Kidney tubule cell (primary cell): Measurements from ENCODE around the gene ABHD17B.
"Not testable (repeated sequence)": the region's sequence is repeated elsewhere in the genome, so short reads cannot be mapped to it uniquely, and the experiment has no call there.

Experiments used
- DNase-seq: peaks from one replicate; pipeline ENCODE4 v3.0.0-alpha.2; 2018; ENCODE audit warnings: low spot score

ABHD17B gene

DNA sequence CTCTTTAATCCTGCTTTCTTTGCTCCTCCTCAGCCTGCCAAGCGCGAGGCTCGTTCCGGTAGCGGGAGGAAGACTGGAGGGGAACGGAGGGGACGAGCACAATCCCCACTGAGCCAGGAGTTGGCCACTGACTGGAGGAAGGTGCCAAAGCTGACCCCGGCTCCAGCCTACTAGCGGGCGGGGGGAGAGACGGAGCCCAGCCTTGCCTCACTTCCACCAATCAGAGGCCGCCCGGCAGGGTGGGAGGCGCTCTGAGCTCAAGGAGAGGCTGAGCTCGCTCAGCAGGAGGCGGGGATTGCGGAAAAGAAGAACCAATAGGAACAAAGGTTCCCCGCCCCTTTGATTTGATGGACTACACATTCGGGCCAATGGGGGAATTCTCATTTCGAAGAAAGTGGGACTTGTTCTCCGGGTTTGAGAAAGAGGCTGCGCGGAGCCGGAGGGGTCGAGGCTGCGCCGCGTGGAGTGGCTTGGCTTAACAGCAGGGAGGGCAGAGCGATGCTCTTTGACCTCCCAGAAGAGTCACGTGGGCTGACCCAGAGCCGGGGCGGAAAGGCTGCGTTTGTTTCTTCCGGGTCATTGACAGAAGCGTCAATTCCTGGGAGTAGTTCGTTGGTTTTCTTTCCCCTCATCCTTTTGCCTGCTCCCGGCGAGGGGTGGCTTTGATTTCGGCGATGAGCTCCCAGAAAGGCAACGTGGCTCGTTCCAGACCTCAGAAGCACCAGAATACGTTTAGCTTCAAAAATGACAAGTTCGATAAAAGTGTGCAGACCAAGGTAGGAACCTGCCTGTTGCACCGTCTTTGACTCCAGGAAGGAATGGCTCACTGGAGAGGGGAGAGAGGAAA, at the start of gene ABHD17B, which contains the start of gene C9orf85:
TSS of gene ABHD17B (minus strand) at position 133 of the 847 bp plus-strand sequence. CDS start 36,113 bp downstream, outside the sequence.
TSS of gene C9orf85 (plus strand) at position 579 of the 847 bp plus-strand sequence. CDS start at position 675, 96 bp downstream.
- peak; percentile 100 for DNase-seq

DNA sequence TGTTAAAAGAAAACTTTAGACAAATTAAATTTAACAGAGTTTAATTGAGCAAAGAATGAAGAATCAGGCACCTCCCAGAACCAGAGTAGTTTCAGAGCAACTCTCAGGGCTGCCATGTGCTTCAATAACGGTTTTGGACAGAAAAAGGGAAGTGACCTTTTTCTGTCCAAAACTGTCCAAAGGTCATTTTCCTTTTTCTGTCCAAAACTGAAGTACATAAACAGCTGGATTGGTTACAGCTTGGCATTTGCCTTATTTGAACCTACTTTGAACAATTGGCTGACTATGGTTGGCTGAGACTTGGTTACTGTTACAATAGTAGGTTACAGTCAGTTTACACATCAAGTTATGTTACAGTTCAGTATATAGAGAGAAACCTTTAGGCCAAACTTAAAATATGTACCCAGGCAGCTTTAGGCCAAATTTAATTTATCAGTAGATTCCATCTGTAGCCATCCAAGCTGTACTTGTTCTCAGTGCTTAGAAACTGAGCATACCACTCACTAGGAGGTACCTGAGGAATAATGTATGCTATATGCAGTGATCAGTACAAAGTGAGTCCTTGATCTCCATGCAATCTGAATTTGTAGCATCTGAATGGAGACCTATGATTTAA, 44.4 kb upstream of the ABHD17B start:
- DNase-seq = no peak

DNA sequence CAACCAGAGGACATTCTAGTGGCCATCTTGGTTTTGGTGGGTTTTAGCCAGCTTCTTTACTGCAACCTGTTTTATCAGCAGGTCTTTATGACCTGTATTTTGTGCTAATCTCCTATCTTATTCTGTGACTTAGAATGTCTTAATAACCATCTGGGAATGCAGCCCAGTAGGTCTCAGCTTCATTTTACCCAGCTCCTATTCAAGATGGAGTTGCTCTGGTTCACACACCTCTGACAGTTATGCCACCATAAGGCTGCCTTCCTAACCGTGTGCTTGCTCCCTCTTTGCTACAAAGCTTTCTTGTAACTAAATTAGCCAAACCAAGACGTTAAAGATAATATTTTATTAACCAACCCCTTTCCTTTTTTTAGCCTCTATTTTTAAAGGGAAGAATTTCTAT, 43.7 kb upstream of the ABHD17B start:
- DNase-seq = not testable (repeated sequence)

DNA sequence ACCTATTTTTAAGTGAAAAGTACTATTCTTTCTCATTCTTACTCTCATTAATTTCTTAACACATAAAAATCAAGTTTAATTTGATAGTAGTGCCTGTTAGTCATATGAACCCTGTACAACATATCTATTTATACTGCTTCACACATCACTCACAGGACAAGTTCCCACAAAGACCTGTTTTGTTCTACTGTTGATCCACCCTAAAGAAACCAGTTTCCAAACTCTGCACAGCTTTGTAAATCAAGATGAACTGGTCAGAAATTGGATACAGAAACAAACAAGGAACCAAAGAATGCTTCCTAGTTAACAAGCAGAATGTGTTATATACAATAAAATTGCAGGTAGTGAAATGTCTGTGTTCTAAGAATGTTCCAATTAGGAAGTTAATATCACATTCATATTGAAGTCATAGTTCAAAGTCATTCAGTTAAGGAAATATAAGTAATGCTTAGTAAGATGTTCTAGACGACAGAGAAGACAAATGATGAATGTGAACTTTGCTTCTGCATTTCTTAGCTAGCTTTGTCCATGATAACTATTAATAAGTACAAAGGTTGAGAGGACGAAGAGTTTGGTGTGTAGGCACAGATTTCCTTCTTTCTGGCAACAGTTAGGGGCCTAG, 33.9 kb upstream of the ABHD17B start:
- DNase-seq = no peak

DNA sequence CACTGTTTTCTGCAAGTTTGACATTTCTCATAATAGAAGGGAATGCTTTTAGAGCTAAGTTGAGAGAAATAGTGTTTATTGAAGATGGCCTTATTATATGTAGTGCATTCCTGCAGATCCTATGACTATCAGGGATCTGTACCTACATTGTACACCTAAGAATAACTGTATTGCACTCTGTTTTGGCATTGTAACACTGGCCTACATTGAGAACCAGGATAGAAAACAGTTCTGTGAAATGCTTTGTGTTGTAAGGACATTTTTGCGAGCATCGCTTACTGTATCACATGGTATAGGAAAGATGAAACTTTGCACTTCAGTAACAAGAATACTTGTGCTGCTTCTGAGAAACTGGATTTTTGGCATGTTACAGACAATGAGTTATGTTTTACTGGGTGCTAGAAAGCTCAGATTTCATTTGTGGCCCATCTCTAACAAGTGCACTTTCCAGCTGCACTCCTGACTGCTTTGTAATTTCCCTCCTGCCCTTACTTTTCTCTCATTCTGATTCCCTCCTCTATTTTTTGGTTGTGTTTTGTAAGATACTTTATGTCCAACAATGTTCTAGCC, 31.1 kb upstream of the ABHD17B start:
- DNase-seq = no peak

- no peak for DNase-seq
Observed at GRCh38 chr9:71941060-71941568, 30.1 kb upstream of the ABHD17B start.

GRCh38 chr9:71937898-71938297, 26.9 kb upstream of the ABHD17B start:
- DNase-seq = no peak

GRCh38 chr9:71937070-71937625, 26.2 kb upstream of the ABHD17B start:
- DNase-seq = no peak

GRCh38 chr9:71936066-71936465, 25.1 kb upstream of the ABHD17B start:
- no peak for DNase-seq

- no peak for DNase-seq
Observed at GRCh38 chr9:71931166-71931565, 20.2 kb upstream of the ABHD17B start.

DNA sequence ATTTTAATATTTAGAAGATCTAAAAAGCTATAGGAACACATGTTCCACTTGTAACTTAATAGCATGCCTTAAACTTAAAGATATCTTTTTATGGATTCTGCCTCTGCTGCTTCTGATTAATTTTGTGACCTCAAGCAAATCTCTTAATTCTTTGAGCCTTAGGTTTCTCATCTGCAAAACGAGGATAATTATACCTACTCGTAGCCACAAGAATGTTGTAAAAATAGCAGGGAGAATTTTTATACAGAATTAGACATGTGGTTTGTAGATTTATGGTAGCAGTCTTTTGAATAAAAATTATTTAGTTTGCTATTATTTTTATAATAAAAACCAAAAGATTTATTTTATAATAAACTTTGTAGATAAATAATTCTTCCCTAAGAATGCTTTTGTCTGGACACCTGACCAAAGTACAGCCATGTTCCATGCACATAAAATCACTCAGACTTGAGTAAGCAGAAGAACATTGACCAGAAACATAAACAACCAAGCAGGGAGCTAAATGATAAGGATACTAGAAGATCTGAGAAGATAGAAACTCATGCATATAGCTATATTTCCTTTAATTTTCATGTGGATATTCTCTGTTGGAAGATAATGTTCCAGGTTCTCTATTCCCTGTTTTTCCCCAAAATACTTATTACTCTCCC, 18.9 kb upstream of the ABHD17B start:
- DNase-seq = no peak

- peak; percentile 20 for DNase-seq
Observed at GRCh38 chr9:71929223-71929622, 18.2 kb upstream of the ABHD17B start.

DNA sequence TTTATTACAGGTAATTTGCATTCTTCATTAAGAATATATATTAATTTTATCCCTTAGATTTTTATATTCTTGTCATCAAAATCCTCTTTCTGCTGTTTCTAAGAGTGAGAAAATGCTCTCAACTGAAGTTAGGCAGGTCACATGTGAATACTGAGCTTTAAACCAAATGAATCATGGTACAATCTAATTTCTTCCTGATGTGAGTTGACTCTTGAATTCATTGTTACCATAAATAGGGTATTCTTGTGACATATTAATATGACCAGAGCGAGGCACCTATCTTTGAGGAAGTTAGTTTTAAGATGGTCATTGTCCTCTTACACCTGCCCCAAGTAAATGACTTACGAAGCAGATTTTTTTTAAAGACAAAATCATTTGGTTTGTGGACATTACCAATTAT, 17.8 kb upstream of the ABHD17B start:
- no peak for DNase-seq

GRCh38 chr9:71928376-71928775, 17.4 kb upstream of the ABHD17B start:
- DNase-seq = peak; percentile 9

GRCh38 chr9:71925834-71926233, 14.8 kb upstream of the ABHD17B start:
- no peak for DNase-seq

DNA sequence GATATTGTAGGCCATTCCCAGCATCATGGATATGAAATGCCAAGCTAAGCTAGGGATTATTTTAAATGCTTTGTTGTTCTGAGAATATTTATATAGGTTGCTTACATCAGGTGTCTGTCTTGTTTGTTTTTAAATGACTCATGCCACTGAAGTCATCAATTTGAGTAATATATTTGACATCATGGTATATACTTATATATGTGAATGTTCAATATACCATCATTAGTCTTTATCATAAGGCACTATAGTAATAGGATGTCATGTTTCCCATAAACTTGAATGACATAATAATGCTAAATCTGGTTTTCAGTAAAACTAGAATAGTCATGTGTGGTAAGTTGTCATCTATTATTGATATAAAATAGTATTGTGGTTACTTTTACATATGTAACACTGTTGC, 13.6 kb upstream of the ABHD17B start:
- no peak for DNase-seq

DNA sequence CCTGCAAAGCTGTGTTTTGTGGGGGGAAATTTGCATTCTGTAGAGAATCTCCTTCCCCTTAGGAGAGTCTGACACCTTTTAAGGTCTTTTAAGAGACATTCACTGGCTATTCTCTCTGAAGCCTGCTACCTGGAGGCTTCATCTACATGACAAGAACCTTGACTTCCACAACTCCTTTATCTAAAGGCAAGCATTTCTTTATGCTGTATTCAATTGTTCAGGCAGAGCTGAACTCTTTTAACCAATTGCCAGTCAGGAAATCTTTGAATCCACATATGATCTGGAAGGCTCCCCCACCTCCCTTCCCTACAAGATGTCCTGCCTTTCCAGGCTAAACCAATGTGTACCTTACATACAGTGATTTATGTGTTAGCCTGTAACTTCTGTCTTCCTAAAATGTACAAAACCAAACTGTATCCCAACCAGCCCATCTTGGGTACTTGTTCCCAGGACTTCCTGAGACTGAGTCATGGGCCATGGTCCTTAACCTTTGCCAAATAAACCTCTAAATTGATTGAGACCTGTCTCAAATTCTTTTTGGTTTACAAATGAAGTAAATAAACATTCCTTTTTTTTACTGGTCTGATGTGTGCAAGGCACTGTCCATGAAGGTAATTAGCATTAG, 10.3 kb upstream of the ABHD17B start:
- DNase-seq = no peak

DNA sequence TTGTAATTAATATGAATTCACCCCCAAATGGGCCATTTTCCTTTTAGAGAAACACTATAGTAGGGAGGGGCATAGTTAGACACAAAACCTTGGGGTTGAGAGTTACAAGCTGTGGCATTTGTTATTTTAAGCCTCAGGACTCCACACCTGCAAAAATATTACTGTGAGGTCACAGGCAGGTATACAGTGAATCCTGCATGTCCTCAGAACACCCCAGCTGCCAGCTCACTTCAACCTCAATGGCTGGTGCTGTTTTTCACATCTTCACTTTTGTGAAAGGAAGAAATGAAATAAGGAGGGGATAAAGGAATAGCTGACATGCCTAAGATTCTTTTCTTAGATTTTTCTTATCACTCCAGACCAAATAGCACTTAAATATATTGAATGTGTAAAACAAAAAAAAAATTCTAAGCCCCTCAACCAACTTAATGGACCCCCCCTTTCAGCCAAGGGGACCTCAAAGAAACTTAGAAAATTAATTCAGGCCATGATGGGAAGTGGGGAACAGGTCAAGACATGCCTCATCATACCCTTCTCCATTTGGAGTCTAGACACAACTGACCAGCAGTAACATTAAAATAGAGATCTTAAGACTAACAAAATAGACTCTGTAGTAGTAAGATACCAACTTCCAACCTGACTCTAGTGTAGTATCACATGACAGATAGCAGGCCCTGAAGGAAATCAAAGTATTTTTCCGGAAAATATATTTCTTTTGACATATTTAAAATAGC, 9.6 kb upstream of the ABHD17B start:
- DNase-seq = no peak

- DNase-seq = no peak
Observed at GRCh38 chr9:71918419-71918818, 7.4 kb upstream of the ABHD17B start.

GRCh38 chr9:71916834-71917534, 6.0 kb upstream of the ABHD17B start:
- DNase-seq = no peak
